Erythroblast (primary cell): ENCODE measurements around the gene C10orf105.

Source experiments
- GATA1 ChIP-seq: IDR thresholded peaks from 2 replicates; pipeline ENCODE4 v1.6.1; 2011; ENCODE audit warnings: low read depth, mild to moderate bottlenecking, control low read depth, low read length, moderate library complexity
- POLR2A ChIP-seq: IDR thresholded peaks from 2 replicates; pipeline ENCODE4 v1.6.1; 2011; ENCODE audit warnings: mild to moderate bottlenecking, low read length

DNA sequence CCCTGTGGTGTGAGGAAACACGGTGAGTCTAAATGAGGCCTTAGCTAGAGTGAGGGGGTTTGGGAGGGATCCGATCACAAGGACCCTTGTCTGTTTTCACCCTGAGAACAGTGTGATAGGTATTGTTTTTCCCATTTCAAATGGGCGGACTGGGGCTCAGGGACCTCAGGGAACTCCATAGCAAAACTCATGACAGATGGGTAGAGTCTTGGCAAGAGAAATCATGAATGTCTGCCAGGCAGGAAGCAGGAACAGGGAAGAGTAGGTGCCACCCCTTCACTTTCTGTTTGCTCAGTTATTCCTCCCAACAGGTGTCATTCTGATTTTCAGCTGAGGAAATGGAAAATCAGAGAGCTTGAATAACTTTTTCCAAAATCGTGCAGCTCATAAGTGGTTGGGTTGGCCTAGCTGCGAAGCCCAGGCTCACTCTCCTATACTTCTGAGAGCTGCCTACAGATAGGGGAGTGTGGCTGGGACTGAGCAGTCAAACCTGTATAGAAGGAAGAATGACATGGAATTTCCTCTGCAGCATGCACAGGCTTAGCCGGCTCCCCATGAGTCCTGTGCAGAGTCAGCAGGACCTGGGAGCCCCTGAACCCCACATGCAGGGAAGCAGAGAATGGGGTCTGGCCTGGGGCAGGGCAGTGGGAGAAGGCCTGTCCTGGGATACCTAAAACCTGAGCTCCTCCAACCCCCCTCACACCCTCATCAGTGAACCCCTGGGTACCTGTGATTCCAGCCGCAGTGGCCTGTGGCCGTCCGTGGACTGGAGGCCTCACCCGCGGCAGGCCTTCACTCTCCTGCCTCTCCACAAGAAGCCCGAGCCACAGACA, 17.6 kb upstream of the C10orf105 start:
- no peak for TF ChIP-seq POLR2A
- no peak for TF ChIP-seq GATA1
